ENCODE results near the gene ARF1.

The ARF1 gene

DNA sequence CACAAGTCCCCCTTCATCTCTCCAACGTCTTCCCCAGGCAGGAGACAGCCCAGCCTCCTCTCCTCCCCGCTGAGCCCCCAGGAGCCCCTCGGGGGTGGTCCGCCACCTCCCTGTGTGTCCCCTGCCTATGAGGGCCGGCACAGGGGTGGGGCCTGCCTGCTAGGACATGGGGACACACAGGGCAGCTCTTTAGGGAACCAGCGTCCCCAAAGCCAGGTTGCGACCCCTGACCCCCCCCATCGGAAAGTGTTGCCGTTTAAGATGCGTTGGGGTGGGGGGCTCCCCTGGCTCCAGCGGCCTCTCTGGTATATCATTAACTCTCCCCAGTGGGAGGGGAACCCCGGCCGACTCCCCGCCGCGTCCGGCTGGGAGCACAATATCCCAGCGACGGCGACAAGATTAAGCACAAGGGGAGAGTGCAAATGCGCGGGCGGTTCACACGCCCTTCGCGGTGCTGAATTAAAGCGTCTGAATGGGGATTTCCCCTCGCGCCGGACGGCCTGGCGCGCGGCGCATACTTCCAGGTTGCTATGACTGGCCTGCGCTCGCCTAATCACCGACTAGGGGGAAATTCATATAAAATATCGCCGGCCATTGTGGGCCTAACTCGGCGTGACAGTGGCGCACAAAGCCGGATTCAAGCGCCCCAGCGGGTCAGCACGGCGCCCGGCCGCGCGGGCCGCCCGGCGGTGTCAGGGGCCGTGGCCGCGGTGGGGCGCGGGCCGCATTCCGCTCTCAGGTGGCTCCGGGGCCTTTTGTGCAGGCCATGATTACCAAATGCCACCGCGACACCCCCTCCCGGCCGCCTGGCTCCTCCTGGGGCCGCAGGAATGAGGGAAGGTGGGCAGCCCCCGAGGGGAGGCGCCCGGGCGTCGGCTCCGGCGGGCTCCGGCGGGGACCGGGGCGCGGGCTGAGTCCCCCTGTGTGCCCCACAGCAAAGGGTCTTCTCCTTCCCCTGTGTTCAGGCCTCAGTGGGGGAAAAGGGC lies 44.8 kb upstream of the ARF1 start:
- TF ChIP-seq, protein P1, sequence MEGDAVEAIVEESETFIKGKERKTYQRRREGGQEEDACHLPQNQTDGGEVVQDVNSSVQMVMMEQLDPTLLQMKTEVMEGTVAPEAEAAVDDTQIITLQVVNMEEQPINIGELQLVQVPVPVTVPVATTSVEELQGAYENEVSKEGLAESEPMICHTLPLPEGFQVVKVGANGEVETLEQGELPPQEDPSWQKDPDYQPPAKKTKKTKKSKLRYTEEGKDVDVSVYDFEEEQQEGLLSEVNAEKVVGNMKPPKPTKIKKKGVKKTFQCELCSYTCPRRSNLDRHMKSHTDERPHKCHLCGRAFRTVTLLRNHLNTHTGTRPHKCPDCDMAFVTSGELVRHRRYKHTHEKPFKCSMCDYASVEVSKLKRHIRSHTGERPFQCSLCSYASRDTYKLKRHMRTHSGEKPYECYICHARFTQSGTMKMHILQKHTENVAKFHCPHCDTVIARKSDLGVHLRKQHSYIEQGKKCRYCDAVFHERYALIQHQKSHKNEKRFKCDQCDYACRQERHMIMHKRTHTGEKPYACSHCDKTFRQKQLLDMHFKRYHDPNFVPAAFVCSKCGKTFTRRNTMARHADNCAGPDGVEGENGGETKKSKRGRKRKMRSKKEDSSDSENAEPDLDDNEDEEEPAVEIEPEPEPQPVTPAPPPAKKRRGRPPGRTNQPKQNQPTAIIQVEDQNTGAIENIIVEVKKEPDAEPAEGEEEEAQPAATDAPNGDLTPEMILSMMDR (IDR thresholded peaks at IDR 0.05) = no peak
- peaks cover 0 to 59% of the 10 kb centered on the region in 2 donors for H3K27me3 ChIP-seq
- intact Hi-C loops (cut with DNase I; ENCODE audit: low total_unique reads) = no loop called here
- no peak overlapping the region for H3K4me3 ChIP-seq
- H3K27ac ChIP-seq = no peak overlapping the region
- peak in 1 of 2 donors; percentile 54 for DNase-seq
- no peaks in the 10 kb centered on the region for H3K36me3 ChIP-seq
- H3K4me1 ChIP-seq = peaks cover 0 to 9% (median 4%) of the 10 kb centered on the region in 4 donors
- peaks cover 0 to 9% (median 0%) of the 10 kb centered on the region in 3 donors for H3K9me3 ChIP-seq

DNA sequence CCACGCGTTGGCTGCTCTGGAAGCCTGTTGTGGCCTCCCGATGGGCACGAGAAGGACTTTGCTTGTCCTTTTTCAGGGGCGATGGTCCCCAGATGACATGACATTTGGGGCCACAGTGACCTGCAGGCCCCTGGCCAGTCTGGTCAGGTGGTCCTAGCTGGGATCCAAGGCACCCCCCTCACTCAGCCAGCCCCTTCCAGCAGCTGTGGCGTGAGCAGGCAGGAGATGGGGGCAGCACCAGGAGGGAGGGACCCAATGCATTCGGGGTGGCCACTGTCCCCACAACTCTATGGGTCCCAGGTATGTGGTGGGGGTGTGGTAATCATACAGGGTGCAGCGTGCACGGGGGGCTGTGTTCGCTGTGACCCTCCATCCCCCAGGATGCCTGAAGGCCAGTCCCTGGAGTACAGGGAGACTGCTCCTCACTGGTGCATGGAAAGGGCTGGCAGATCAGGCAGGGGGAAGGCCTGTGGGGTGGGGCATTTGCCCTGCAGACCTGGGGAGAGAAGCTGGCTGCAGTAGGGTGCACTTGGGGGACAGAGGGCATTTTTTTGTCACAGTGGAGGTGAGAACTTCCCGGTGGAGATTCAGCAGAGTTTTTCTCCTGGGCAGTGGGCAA lies 44.0 kb upstream of the ARF1 start:
- intact Hi-C loops (cut with DNase I; ENCODE audit: low total_unique reads) = no loop called here
- H3K4me1 ChIP-seq = peaks cover 0 to 9% (median 4%) of the 10 kb centered on the region in 4 donors
- H3K9me3 ChIP-seq = peaks cover 0 to under 1% (median 0%) of the 10 kb centered on the region in 3 donors
- TF ChIP-seq, protein P1 (IDR thresholded peaks at IDR 0.05) = no peak
- peaks cover 0 to 59% of the 10 kb centered on the region in 2 donors for H3K27me3 ChIP-seq
- DNase-seq = peak in 1 of 2 donors; percentile 45
- H3K4me3 ChIP-seq = no peak overlapping the region
- no peak overlapping the region for H3K27ac ChIP-seq
- no peaks in the 10 kb centered on the region for H3K36me3 ChIP-seq

DNA sequence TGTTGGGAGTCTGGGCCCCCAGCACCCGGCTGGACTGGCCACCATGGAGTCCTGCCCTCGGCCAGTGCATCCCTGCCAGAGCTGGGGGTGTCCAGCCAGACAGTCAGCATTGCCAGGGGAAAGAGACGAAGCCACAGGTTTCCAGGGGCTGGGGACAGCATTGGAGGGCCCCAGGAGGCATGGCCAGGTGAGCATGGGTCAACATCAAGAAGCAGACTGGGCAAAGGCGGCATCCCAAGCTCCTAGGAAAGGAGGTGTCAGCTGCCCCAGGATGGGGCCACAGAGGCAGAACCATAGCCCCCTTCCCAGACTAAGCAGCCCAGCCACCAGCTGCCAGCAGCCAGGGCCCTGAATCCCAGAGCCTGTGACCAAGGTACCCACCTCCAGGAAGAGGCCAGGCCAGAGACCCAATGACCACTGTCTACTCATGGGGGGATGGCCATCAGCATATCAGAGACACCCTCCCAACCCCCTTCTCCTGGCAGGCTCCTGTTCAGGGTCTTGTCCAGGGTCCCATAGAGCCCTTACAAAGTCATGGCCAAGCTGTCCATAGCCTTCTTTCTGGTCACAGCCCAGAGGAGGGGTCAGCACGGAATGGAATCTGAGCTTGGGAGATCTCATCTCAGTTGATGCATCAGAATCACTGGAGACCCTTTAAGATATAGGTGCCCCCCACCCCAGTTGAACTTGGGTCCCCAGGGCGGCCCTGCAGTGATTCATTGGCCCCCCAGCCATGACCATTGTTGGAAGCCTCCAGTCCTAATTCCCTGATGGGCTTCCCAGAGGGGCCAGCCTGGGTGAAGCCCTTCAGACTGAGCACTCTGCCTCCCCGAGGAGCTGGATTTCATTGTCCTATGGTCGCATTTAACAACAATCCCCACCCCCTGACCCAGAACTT lies 43.3 kb upstream of the ARF1 start:
- Histone ChIP-seq H3K4me1 (peaks cover 0 to 9% (median 4%) of the 10 kb centered on the region in 4 donors), H3K9me3 (no peaks in the 10 kb centered on the region), H3K36me3 (no peaks in the 10 kb centered on the region), H3K4me3 (no peak overlapping the region), H3K27me3 (peaks cover 0 to 59% of the 10 kb centered on the region in 2 donors), H3K27ac (no peak overlapping the region)
- TF ChIP-seq, protein P1 (IDR thresholded peaks at IDR 0.05) = no peak
- intact Hi-C loops (cut with DNase I; ENCODE audit: low total_unique reads) = no loop called here
- DNase-seq = peak in 1 of 2 donors; percentile 55

DNA sequence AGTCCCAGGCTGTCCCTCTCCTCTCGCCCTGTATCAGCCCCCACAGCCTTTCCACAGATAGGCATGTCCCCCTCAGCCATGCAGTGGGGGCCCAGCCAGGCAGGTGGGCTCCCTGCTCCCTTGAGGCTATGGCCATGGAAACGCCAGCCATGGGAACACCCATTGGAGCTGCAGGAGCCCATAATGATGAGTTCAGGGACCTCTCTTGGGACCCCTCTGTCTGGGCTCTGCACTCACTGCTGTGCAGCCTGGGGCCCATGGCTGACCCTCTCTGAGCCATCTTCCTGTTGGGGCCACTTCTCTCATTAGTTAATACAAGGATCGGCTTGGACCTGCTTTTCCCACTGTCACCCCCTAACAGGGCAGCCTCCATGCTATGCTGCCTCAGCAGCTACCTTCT lies 42.5 kb upstream of the ARF1 start:
- H3K4me1 ChIP-seq = peaks cover 0 to 9% (median 4%) of the 10 kb centered on the region in 4 donors
- H3K9me3 ChIP-seq = no peaks in the 10 kb centered on the region
- H3K36me3 ChIP-seq = no peaks in the 10 kb centered on the region
- H3K4me3 ChIP-seq = no peak overlapping the region
- DNase-seq = no peak
- TF ChIP-seq, protein P1 (IDR thresholded peaks at IDR 0.05) = no peak
- H3K27ac ChIP-seq = no peak overlapping the region
- intact Hi-C loops (cut with DNase I; ENCODE audit: low total_unique reads) = no loop called here
- peaks cover 0 to 56% of the 10 kb centered on the region in 2 donors for H3K27me3 ChIP-seq

DNA sequence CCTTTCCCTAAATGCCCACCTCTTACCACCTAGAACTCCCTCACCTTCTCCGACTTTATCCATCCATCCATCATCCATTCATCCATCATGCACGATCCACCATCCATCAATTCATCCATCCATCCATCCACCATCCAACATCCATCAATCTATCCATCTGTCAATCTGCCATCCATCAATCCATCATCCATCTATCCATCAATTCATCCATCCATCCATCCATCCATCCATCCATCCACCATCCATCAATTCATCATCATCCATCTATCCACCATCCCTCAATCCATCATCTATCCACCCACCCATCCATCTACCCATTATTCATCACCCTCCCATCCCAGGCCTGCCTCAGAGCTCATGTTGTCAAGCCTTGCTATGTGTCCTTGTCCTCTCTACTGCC lies 41.2 kb upstream of the ARF1 start:
- DNase-seq = no peak
- TF ChIP-seq, protein P1 (IDR thresholded peaks at IDR 0.05) = no peak
- Histone ChIP-seq H3K9me3 (no peaks in the 10 kb centered on the region), H3K4me1 (peaks cover 0 to 16% (median 4%) of the 10 kb centered on the region in 4 donors), H3K27ac (no peak overlapping the region), H3K4me3 (no peak overlapping the region), H3K27me3 (peaks cover 0 to 43% of the 10 kb centered on the region in 2 donors), H3K36me3 (no peaks in the 10 kb centered on the region)
- intact Hi-C loops (cut with DNase I; ENCODE audit: low total_unique reads) = no loop called here
